Central memory CD8-positive, alpha-beta T cell (primary cell): ENCODE data around the gene PAQR8.

ENCODE experiments used
- ATAC-seq: fragments of 150-1000 bp; cut with Tn5 transposase; replicated peaks from 2 replicates; pipeline ENCODE4 v1.10.0; 2022; ENCODE audit warnings: mild to moderate bottlenecking, moderate FRiP score, moderate number of reproducible peaks; ENCODE audit not compliant: poor library complexity, severe bottlenecking; ENCODE audit errors: extremely low read depth
- DNase-seq, 2 donors: peaks; one replicate each; pipeline ENCODE4 v3.0.0; 2021; ENCODE audit warnings: low spot score in 2 of 2
- H3K27ac Mint-ChIP-seq: one replicate; pipeline ENCODE4 v1.8.0; 2022; ENCODE audit warnings: low read depth, mild to moderate bottlenecking, moderate library complexity, mixed read lengths
- H3K27me3 Mint-ChIP-seq: one replicate; pipeline ENCODE4 v1.8.0; 2022; ENCODE audit warnings: mixed read lengths
- H3K36me3 Mint-ChIP-seq: one replicate; pipeline ENCODE4 v1.8.0; 2022; ENCODE audit warnings: mild to moderate bottlenecking, moderate library complexity, mixed read lengths; ENCODE audit not compliant: insufficient read depth
- H3K4me1 Mint-ChIP-seq: one replicate; pipeline ENCODE4 v1.8.0; 2022; ENCODE audit warnings: mixed read lengths
- H3K4me3 Mint-ChIP-seq: one replicate; pipeline ENCODE4 v1.8.0; 2022; ENCODE audit warnings: mild to moderate bottlenecking, moderate library complexity, mixed read lengths
- H3K9me3 Mint-ChIP-seq: one replicate; pipeline ENCODE4 v1.8.0; 2022; ENCODE audit warnings: mixed read lengths

PAQR8 gene

DNA sequence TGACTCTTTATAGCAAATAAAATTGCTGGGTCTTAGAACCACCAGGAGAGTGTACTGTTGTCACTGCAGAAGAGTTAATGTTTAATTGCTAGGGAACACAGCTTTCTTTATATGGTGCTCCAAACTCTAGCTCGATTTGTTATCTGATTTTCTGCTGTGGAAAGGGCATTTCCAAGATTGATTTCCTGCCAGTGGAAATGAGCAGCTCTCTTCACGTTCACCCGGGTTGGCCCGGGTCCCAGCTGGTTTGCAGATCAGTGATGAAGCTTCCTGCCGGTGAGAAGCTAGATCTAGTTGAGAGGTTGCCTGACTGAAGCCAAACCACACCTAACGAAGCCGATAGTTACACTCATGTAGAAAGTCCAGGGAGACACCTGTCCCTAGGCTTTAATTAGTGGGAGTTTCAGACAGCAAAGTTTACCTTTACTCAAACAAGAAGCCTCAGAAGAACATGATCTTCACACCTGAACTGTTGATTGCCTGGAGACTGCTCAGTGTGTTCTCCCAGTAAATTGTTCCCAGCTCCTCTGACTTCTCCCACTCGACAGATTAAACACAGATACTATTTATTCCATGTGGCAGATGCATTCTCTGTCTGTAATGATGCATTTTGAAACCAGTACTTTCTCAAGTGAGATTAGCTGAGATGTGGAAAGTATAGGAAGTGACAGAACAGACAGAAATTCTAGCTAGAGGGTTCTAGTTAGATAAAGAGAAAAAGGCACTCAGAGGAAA lies 27.8 kb downstream of the PAQR8 start:
- Mint-ChIP-seq H3K27me3 (no peaks in the 10 kb centered on the region), H3K9me3 (no peaks in the 10 kb centered on the region), H3K27ac (peak overlapping the region; percentile 96), H3K36me3 (peaks cover 16% of the 10 kb centered on the region), H3K4me3 (peak overlapping the region; percentile 80), H3K4me1 (peaks cover 72% of the 10 kb centered on the region)
- peak; percentile 22 to 51 for DNase-seq
- ATAC-seq = peak; percentile 56

DNA sequence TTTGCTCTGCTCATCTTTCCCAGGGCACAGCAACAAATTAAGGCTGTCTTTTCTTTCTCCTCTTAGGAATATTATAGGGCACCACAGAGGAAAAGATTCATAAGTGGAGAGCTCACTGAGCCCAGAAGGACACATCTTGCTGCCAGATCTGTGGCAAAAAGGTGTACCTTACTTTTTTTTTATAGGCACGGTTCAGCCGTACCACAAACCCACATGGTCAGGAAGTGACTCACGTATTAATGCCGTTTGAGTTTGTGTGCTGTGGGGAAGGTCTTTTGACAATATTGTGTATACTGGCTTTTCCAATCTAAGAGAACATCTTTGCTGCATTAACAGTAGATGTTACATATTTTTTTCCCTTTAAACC lies 28.4 kb downstream of the PAQR8 start:
- DNase-seq = peak in 1 of 2 donors; percentile 59
- peak; percentile 83 for ATAC-seq
- H3K27ac Mint-ChIP-seq = peak overlapping the region; percentile 96
- no peaks in the 10 kb centered on the region for H3K27me3 Mint-ChIP-seq
- peaks cover 16% of the 10 kb centered on the region for H3K36me3 Mint-ChIP-seq
- no peaks in the 10 kb centered on the region for H3K9me3 Mint-ChIP-seq
- peaks cover 67% of the 10 kb centered on the region for H3K4me1 Mint-ChIP-seq
- H3K4me3 Mint-ChIP-seq = peak overlapping the region; percentile 80

DNA sequence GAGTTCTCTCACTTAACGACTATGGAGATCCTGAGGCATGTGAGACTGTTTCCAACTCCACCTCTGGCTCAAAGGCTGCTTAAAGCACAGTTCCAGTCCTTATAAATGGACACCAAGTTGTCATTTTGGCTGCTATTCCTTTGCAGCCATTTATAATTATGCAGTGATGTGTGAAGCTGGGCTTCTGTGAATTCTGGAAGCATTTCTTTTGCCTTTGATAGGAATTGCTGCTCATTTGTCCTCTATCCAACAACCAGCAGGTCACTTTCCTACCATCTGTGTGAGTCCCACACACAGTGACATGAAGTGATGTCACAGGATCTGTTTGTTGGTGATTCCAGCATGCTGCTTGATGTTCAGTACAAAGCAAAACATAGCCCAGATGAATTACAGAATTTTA lies 29.6 kb downstream of the PAQR8 start:
- Mint-ChIP-seq H3K4me3 (peak overlapping the region; percentile 16), H3K27ac (peak overlapping the region; percentile 62), H3K27me3 (no peaks in the 10 kb centered on the region), H3K36me3 (peaks cover 17% of the 10 kb centered on the region), H3K4me1 (peaks cover 71% of the 10 kb centered on the region), H3K9me3 (peaks cover 7% of the 10 kb centered on the region)
- DNase-seq = no peak
- no peak for ATAC-seq

DNA sequence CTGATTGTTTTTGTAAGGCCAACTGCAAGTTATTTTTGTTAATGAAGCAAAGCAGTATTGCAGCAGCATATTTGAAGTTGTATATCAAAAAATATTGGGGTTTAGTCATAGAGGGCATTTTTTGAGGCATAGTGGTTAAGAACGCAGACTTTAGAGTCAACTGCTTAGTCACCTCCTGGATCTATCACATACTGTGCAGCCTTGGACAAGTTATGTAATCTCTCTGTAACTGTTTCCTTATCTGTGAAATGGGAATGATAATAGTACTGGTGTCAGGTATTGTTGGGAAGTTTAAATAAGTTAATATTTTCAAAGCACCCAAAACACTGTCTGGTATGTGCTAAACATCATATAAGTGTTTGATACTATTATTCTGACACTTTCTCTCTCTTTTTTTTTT lies 31.0 kb downstream of the PAQR8 start:
- Mint-ChIP-seq H3K9me3 (peaks cover 13% of the 10 kb centered on the region), H3K27ac (peak overlapping the region; percentile 92), H3K36me3 (peaks cover 23% of the 10 kb centered on the region), H3K4me3 (no peak overlapping the region), H3K4me1 (peaks cover 84% of the 10 kb centered on the region), H3K27me3 (no peaks in the 10 kb centered on the region)
- ATAC-seq = no peak
- DNase-seq = no peak

DNA sequence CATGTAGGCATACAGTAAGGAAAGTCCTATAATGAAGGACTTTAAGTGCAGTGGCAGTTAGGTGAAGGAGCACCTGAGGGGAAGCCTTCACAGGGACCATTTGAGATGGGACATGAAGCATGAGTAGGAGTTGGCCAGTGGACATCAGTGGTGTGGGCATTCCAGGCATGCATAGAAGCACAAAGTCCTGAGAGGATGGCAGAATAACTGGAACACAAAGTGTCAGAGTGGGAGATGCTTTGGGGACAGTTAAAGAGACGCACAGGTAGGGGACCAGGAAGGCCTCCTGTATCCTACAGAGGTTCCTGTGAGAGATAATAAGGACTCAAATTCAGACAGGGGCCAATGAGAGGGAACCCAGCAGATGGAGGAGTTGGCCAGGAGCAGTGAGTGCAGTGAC lies 31.8 kb downstream of the PAQR8 start:
- ATAC-seq = no peak
- peaks cover 25% of the 10 kb centered on the region for H3K36me3 Mint-ChIP-seq
- no peak for DNase-seq
- peaks cover 13% of the 10 kb centered on the region for H3K9me3 Mint-ChIP-seq
- H3K27ac Mint-ChIP-seq = peak overlapping the region; percentile 92
- peaks cover 81% of the 10 kb centered on the region for H3K4me1 Mint-ChIP-seq
- H3K27me3 Mint-ChIP-seq = no peaks in the 10 kb centered on the region
- H3K4me3 Mint-ChIP-seq = peak overlapping the region; percentile 62

DNA sequence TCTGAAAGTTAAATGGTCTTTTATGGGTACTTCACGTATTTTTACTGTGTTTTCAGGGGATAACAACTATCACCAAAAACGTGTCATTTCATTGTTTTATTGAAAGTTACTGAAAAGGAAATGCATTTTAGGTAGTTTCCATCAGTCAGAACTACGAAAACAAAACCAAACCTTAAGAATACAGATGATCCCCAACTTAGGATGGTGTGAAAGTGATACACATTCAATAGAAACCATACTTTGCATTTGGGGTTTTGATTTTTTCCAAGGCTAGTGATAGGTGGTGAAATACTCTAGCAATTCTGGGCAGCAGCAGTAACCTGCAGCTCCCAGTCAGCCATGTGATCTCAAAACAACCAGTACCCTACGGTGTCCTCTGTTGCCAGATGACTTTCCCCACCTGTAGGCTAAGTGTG lies 32.3 kb downstream of the PAQR8 start:
- peak overlapping the region; percentile 92 for H3K27ac Mint-ChIP-seq
- peak; percentile 21 for ATAC-seq
- H3K4me3 Mint-ChIP-seq = peak overlapping the region; percentile 62
- peaks cover 23% of the 10 kb centered on the region for H3K36me3 Mint-ChIP-seq
- no peaks in the 10 kb centered on the region for H3K27me3 Mint-ChIP-seq
- DNase-seq = no peak
- peaks cover 13% of the 10 kb centered on the region for H3K9me3 Mint-ChIP-seq
- H3K4me1 Mint-ChIP-seq = peaks cover 81% of the 10 kb centered on the region

DNA sequence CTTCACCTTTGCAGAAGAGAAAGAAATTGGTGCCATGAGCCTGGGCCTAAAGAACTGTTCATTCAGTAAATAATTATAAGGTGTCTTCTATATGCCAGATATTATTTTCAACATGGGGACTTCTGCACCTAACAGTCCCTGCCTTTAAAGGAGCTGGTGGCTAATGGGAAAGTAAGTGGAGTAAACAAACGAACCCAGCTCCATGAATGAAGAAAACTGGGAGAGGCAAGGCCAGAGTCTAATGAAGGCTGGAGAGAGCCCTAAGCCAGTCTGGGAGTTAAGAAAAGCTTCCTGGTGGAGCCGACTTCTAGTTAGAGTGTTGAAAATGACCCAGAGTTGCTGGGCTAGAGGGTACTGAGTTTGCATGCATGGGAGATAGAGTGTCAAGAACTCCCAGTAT lies 34.0 kb downstream of the PAQR8 start:
- peaks cover 14% of the 10 kb centered on the region for H3K36me3 Mint-ChIP-seq
- no peak for DNase-seq
- H3K9me3 Mint-ChIP-seq = peaks cover 13% of the 10 kb centered on the region
- peak overlapping the region; percentile 44 for H3K4me3 Mint-ChIP-seq
- no peak for ATAC-seq
- no peaks in the 10 kb centered on the region for H3K27me3 Mint-ChIP-seq
- H3K27ac Mint-ChIP-seq = peak overlapping the region; percentile 85
- peaks cover 81% of the 10 kb centered on the region for H3K4me1 Mint-ChIP-seq

DNA sequence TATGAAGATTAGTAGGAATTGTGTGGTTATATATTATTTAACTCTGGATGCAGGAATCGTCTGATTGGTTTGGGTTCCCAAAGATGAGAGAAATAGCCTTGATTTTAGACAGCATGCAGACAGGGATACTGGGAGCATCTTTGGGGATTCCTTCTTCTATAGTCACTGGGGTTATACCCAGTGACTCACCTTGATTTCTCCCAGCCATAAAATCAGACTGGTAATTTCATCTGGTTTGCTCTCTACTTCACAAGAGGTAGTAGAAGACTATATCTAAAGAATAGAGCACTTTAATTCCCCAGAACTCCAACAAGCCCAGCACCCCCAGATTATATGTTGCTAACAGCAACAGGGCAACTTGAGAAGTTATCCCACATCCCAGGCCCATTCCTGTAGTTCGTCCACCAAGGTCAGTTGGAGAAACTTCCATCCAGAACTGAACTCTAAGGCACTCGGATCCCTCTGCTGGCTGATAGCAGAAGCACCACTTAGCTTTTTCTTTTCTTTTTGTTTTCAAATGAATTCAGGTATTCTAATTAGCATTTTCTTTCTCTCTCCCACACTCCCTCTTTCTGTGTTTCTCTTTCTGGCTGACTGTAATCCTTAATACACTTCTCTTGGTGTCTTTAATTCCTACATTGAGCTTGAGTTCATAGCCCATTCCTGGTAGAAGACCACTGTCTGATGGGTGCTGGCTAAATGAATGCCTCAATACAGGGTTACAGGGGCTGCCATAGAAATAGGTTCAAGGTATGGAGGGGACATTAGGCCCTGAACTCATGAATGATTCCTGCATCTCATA lies 37.8 kb downstream of the PAQR8 start:
- Mint-ChIP-seq H3K4me3 (no peak overlapping the region), H3K36me3 (peaks cover 18% of the 10 kb centered on the region), H3K4me1 (peaks cover 49% of the 10 kb centered on the region), H3K27ac (peak overlapping the region; percentile 47), H3K27me3 (no peaks in the 10 kb centered on the region), H3K9me3 (peaks cover 13% of the 10 kb centered on the region)
- no peak for DNase-seq
- no peak for ATAC-seq

DNA sequence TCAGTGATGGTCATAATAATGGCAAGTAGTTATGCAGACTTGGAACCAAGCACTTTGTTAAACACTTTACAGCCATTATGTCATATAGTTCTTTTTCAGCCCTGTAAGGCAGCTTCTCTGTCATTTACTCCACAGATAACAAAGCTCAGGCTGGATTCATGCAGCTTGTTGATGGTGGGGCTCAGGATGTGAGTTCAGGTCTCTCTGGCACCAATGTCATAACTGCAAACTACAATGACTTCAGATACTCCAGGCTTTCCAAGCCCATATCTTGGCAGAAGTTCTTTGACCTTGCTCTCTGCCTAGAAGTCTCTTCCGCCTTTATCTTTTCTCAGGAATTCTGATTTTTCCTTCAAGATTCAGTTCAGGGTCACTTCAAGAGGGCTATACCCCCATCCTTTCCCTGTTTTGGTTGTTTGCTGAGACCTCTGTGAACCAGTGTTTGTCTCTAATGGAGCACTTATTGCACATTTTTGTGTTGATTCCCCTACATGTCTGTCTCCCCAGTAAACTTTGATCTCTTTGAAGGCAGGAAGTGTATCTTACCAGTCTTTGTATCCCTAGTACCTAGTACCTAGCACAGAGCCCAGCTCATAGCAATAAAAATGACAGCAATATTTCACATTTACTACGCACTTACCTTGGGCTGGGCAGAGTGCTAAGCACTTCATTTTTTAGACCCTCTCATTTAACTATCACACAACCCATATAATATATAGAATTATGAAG lies 38.5 kb downstream of the PAQR8 start:
- H3K27ac Mint-ChIP-seq = peak overlapping the region; percentile 47
- DNase-seq = no peak
- peaks cover 49% of the 10 kb centered on the region for H3K4me1 Mint-ChIP-seq
- peaks cover 18% of the 10 kb centered on the region for H3K36me3 Mint-ChIP-seq
- ATAC-seq = no peak
- H3K4me3 Mint-ChIP-seq = no peak overlapping the region
- H3K27me3 Mint-ChIP-seq = no peaks in the 10 kb centered on the region
- peaks cover 13% of the 10 kb centered on the region for H3K9me3 Mint-ChIP-seq

DNA sequence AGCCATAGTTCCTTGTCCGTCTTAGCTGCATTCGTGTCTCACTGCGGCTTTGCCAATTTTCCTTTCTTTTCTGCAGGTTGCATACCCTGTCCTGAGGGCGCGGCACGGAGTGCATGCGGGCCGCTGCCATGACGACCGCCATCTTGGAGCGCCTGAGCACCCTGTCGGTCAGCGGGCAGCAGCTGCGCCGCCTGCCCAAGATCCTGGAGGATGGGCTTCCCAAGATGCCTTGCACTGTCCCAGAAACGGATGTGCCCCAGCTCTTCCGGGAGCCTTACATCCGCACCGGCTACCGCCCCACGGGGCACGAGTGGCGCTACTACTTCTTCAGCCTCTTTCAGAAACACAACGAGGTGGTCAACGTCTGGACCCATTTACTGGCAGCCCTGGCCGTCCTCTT lies 41.1 kb downstream of the PAQR8 start:
- Mint-ChIP-seq H3K4me1 (peaks cover 25% of the 10 kb centered on the region), H3K27ac (no peak overlapping the region), H3K9me3 (no peaks in the 10 kb centered on the region), H3K36me3 (peaks cover 13% of the 10 kb centered on the region), H3K27me3 (no peaks in the 10 kb centered on the region), H3K4me3 (no peak overlapping the region)
- ATAC-seq (no peak), DNase-seq (no peak)

DNA sequence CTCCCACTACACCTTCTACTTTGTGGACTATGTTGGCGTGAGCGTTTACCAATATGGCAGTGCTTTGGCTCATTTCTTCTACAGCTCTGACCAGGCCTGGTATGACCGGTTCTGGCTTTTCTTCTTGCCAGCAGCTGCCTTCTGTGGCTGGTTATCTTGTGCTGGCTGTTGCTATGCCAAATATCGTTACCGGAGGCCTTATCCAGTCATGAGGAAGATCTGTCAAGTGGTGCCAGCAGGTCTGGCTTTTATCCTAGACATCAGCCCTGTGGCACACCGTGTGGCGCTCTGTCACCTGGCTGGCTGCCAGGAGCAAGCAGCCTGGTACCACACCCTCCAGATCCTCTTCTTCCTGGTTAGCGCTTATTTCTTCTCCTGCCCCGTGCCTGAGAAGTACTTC lies 41.7 kb downstream of the PAQR8 start:
- ATAC-seq = no peak
- H3K4me1 Mint-ChIP-seq = peaks cover 24% of the 10 kb centered on the region
- no peak for DNase-seq
- H3K27me3 Mint-ChIP-seq = no peaks in the 10 kb centered on the region
- peaks cover 15% of the 10 kb centered on the region for H3K36me3 Mint-ChIP-seq
- no peaks in the 10 kb centered on the region for H3K9me3 Mint-ChIP-seq
- no peak overlapping the region for H3K4me3 Mint-ChIP-seq
- no peak overlapping the region for H3K27ac Mint-ChIP-seq

DNA sequence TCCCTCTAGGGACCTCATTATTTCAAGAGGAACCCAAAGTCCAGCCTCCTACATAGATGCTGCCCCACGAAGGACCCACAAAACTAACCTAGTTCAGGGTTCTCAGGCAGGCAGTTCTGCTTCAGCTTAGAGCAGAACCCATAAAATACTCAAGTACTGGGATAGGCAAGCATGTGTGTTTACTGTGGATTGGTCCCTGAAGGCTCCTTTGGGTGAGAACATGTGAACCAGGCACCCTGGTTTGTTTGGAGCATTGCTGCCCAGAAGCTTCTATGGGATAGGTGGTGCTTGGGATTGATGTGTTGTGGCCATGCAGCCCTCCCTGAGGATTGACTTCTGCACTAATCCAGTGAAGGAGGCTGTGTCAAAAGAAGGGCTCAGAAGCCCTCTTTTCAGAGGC lies 43.3 kb downstream of the PAQR8 start:
- Mint-ChIP-seq H3K4me1 (peaks cover 8% of the 10 kb centered on the region), H3K4me3 (no peak overlapping the region), H3K27ac (peak overlapping the region; percentile 68), H3K36me3 (peaks cover 15% of the 10 kb centered on the region), H3K9me3 (no peaks in the 10 kb centered on the region), H3K27me3 (no peaks in the 10 kb centered on the region)
- no peak for DNase-seq
- ATAC-seq = no peak
